Measurements from ENCODE around the gene DPPA5. TPM values are rescaled to one million over a fixed set of nuclear protein-coding genes. Genes with fewer than 3 reads are reported as not detected.

DPPA5 gene
- total and polyA plus RNA-seq, 9 of the 15 experiments (the other 6 are each of a cell fraction or from before 2014, with no cell fraction given), result not detected

- peak; percentile 74 for TF ChIP-seq ZEB2 (IDR thresholded peaks at IDR 0.05)
- TF ChIP-seq CBFB (CRISPR knock-in tag; IDR thresholded peaks at IDR 0.05), result no peak
- TF ChIP-seq ATF4 (CRISPR knock-in tag; IDR thresholded peaks at IDR 0.05), result no peak
- no peak for TF ChIP-seq BACH1 (tag; IDR thresholded peaks at IDR 0.05)
- no peak for TF ChIP-seq HMG20A (CRISPR knock-in tag; conservative IDR thresholded peaks at IDR 0.05)
- no peak for TF ChIP-seq GTF3C2 (IDR thresholded peaks at IDR 0.05; ENCODE audit: borderline replicate concordance, extremely low read depth, insufficient read length)
- no peak for TF ChIP-seq ARID3B (CRISPR knock-in tag; IDR thresholded peaks at IDR 0.05; ENCODE audit: borderline replicate concordance)
- no peak for TF ChIP-seq ZNF274 (IDR thresholded peaks at IDR 0.05; ENCODE audit: borderline replicate concordance, low read depth, low read length)
- no peak for TF ChIP-seq IRF9 (tag; IDR thresholded peaks at IDR 0.05)
- TF ChIP-seq RNF219 (CRISPR knock-in tag; IDR thresholded peaks at IDR 0.05), result no peak
- TF ChIP-seq ARHGAP35 (IDR thresholded peaks at IDR 0.05; ENCODE audit: partially characterized antibody), result no peak
- TF ChIP-seq BRF2 (IDR thresholded peaks at IDR 0.05; ENCODE audit: borderline replicate concordance, insufficient read depth, insufficient read length), result no peak
- 0 out of 2 replicates have a peak, but pooled peaks have one; percentile 18 for TF ChIP-seq FOXP1 (CRISPR knock-in tag; IDR thresholded peaks at IDR 0.05)
- peak; percentile 79 for TF ChIP-seq EP400 (IDR thresholded peaks at IDR 0.05)
- TF ChIP-seq SIN3A (IDR thresholded peaks at IDR 0.05; ENCODE audit: borderline replicate concordance in 2 of 2, control insufficient read depth in 1 of 2, low read depth in 2 of 2, low read length in 2 of 2), result no peak
- no peak for TF ChIP-seq NFXL1 (CRISPR knock-in tag; IDR thresholded peaks at IDR 0.05)
- TF ChIP-seq ZNF324 (CRISPR knock-in tag; IDR thresholded peaks at IDR 0.05), result no peak
Measured at GRCh38 chr6:73388800-73389512, 34.9 kb upstream of the DPPA5 start (continued).

Data from K562 (cell line).